Muscle layer of duodenum (tissue), 2 donors: ENCODE measurements around the gene PCSK5.

Experiments used
- H3K27ac ChIP-seq: one replicate; pipeline ENCODE4 v1.7.0; 2013; ENCODE audit warnings: mild to moderate bottlenecking, low read length
- H3K27me3 ChIP-seq: one replicate; pipeline ENCODE4 v1.7.0; 2013; ENCODE audit warnings: low read depth, mild to moderate bottlenecking, control low read depth, low read length
- H3K36me3 ChIP-seq, 2 donors: one replicate each; pipeline ENCODE4 v1.7.0; 2013; ENCODE audit warnings: low read length in 2 of 2, control low read depth in 1 of 2, mild to moderate bottlenecking in 1 of 2; ENCODE audit not compliant: insufficient read depth in 2 of 2, control insufficient read depth in 1 of 2
- H3K4me1 ChIP-seq, 2 donors: one replicate each; pipeline ENCODE4 v1.7.0; 2013; ENCODE audit warnings: low read length in 2 of 2, mild to moderate bottlenecking in 2 of 2, control low read depth in 1 of 2, moderate library complexity in 1 of 2; ENCODE audit not compliant: insufficient read depth in 2 of 2, control insufficient read depth in 1 of 2
- H3K4me3 ChIP-seq, 2 donors: one replicate each; pipeline ENCODE4 v1.7.0; 2013; ENCODE audit warnings: low read length in 2 of 2, low read depth in 1 of 2, mild to moderate bottlenecking in 1 of 2
- H3K9me3 ChIP-seq, 2 donors: one replicate each; pipeline ENCODE4 v1.7.0; 2013; ENCODE audit warnings: low read length in 2 of 2, control low read depth in 1 of 2, mild to moderate bottlenecking in 1 of 2; ENCODE audit not compliant: control insufficient read depth in 1 of 2
- donor health status: healthy.

The PCSK5 gene

DNA sequence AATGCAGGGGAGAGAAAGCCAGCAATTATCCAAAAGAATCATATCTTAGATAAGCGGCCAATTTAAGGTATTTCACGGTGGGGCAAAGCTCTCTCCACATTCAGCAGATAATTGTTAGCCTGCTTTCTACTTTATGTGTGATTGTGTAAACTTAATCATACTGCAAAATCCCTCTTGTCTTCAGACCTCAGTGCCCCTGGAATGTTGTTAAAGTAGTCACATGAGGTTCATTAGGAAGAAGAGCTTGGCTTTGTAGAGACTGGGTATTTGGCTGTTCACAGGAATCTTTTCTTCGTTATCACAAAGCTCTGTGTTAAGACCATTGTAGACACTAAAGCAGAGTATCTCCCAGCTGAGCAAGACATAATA lies 376.8 kb downstream of the PCSK5 start:
- H3K27ac ChIP-seq, result no peak overlapping the region
- no peaks in the 10 kb centered on the region for H3K36me3 ChIP-seq
- peaks cover 3 to 7% of the 10 kb centered on the region in 2 donors for H3K4me1 ChIP-seq
- no peak overlapping the region for H3K4me3 ChIP-seq
- no peaks in the 10 kb centered on the region for H3K9me3 ChIP-seq
- H3K27me3 ChIP-seq, result no peaks in the 10 kb centered on the region

DNA sequence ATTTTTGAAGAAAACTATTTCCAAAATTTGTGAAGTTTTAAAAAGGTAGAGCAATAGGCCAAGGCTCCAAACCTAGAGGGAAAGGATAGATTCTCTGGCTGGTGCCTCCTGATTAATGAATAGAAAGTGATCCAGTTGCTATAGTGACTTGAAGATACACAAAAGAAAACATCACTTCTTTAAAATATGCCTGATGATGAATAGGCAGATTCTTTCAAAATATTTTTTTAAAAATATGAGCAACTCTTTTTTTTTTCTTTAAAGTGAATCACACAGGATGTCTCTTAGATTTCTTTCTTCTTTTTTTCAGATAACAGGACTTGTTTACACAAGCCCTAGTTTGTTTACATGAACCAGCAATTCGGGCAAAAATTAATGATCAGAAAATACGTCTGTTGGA lies 379.3 kb downstream of the PCSK5 start:
- no peak overlapping the region for H3K4me3 ChIP-seq
- H3K27ac ChIP-seq, result no peak overlapping the region
- H3K36me3 ChIP-seq, result no peaks in the 10 kb centered on the region
- H3K4me1 ChIP-seq, result peaks cover 3 to 7% of the 10 kb centered on the region in 2 donors
- H3K27me3 ChIP-seq, result no peaks in the 10 kb centered on the region
- no peaks in the 10 kb centered on the region for H3K9me3 ChIP-seq

DNA sequence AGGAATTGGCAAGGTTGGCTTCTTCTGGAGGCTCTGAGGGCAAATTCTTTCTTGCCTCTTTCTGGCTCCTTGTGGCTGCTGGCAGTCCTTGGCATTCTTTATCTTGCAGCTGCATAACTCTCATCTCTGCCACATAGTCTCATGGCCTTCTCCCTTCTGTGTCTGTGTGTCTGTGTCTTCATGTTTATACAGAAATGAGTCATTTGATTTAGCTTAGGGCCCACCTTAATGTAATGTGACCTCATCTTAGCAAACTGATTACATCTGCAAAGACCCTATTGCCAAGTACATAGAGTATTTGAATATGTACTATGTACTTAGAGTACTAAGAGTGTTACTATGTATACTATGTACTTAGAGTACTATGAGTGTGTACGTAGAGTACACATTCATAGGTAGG lies 381.3 kb downstream of the PCSK5 start:
- Histone ChIP-seq H3K4me1 (peaks cover 3 to 7% of the 10 kb centered on the region in 2 donors), H3K36me3 (peaks cover 0 to 3% of the 10 kb centered on the region in 2 donors), H3K4me3 (no peak overlapping the region), H3K27me3 (no peaks in the 10 kb centered on the region), H3K27ac (no peak overlapping the region), H3K9me3 (no peaks in the 10 kb centered on the region)

DNA sequence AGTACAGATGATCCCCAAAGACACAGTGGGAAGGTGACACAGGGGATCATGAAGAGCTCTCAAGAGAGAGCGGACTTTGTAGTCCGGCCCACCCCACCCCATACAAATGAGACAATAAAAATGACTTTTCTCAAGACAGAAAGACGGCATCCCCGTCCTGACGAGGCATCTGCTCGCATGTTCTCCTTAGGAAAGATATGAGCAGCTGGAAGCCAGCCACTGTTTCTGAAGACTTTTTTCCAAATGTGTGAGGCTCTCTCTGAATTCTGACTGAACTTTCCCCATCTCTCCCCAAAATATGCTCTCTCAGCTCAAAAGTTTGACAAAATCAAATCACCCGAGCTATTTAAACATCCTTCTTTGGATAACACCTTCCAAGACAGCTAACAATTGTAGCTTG lies 398.6 kb downstream of the PCSK5 start:
- H3K36me3 ChIP-seq, result no peaks in the 10 kb centered on the region
- no peak overlapping the region for H3K27ac ChIP-seq
- H3K9me3 ChIP-seq, result no peaks in the 10 kb centered on the region
- no peaks in the 10 kb centered on the region for H3K4me1 ChIP-seq
- H3K4me3 ChIP-seq, result no peak overlapping the region
- no peaks in the 10 kb centered on the region for H3K27me3 ChIP-seq

DNA sequence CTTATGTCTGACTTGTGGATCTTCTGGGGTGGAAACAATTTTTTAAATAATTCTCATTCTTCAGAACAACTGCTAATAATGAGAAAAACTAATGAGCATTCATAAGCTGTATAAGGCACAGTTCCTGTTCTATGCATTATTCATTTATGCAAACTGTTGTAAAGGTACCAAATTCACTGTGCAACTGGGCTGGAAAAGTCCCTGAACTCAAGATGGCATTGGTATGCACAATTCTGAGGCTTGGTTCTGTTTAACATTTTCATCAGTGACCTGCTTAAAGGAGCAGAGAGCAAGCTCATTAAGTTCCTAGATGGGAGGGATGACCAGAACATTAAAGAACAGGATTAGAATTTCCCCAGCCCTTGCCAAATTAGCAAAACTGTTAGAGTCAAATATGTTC lies 399.2 kb downstream of the PCSK5 start:
- no peaks in the 10 kb centered on the region for H3K9me3 ChIP-seq
- H3K27me3 ChIP-seq, result no peaks in the 10 kb centered on the region
- no peaks in the 10 kb centered on the region for H3K36me3 ChIP-seq
- H3K4me3 ChIP-seq, result no peak overlapping the region
- H3K27ac ChIP-seq, result no peak overlapping the region
- H3K4me1 ChIP-seq, result no peaks in the 10 kb centered on the region

DNA sequence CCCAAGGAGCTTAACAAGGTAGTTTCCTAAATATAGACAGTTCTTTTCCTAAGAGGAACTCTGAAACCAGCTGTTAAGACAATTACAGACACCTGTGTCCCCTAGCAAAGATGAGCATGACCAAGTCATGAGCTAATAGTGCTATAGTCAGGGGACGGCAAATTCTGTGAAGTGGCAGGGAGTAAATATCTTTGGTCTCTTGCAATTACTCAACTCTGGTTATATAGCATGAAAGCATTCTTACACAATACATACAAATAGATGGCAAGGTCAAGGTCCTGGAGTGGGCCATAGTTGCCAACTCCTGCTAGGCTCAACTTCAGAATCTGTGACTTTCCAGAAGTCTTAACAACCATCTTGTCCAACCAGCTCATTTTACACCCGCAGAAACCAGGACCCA lies 400.1 kb downstream of the PCSK5 start:
- no peaks in the 10 kb centered on the region for H3K36me3 ChIP-seq
- H3K4me3 ChIP-seq, result no peak overlapping the region
- no peaks in the 10 kb centered on the region for H3K4me1 ChIP-seq
- H3K27me3 ChIP-seq, result no peaks in the 10 kb centered on the region
- H3K9me3 ChIP-seq, result no peaks in the 10 kb centered on the region
- H3K27ac ChIP-seq, result no peak overlapping the region

DNA sequence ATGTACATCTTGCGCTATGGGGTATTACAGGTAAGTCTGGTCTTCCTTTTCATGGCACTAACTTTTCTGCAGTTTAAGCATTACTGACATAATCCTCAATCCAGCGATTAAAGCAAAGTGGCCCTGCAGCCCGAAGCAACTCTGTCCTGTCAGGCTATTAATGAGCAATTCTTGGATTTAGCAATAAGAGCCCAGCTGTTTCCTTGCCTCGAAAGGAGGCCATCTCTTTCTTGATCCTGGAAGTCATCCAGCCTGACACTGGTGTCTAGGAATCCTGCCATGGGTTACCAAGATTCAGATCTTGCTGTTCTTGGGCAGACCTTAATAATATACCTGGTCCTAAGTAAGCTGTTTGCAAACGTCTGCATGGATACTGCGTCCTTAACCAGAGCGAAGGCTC lies 401.8 kb downstream of the PCSK5 start:
- Histone ChIP-seq H3K4me1 (peaks cover 0 to 5% of the 10 kb centered on the region in 2 donors), H3K36me3 (no peaks in the 10 kb centered on the region), H3K4me3 (peak overlapping the region in 1 of 2 donors; percentile 19), H3K27me3 (no peaks in the 10 kb centered on the region), H3K9me3 (no peaks in the 10 kb centered on the region), H3K27ac (no peak overlapping the region)

DNA sequence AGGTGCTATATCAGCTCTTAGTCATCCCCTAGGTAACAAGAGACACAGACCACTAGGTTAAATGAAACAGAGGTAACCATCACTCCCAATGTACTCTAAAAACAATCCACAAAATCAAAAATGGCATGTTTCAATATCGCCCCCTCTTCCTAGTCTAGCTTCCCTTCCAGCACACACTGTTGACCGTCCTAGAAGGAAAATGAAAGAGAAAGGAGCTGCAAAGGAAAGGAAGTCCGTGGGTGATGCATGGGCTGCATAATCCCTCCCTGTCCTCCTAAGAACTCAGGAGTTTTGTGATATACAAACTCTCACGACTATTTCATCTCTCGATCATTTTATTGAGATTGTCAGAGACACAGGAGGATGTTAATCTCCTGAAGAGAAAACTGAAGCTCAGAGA lies 402.2 kb downstream of the PCSK5 start:
- Histone ChIP-seq H3K4me1 (peaks cover 0 to 9% of the 10 kb centered on the region in 2 donors), H3K27ac (no peak overlapping the region), H3K9me3 (no peaks in the 10 kb centered on the region), H3K36me3 (no peaks in the 10 kb centered on the region), H3K4me3 (peak overlapping the region in 1 of 2 donors; percentile 19), H3K27me3 (no peaks in the 10 kb centered on the region)

DNA sequence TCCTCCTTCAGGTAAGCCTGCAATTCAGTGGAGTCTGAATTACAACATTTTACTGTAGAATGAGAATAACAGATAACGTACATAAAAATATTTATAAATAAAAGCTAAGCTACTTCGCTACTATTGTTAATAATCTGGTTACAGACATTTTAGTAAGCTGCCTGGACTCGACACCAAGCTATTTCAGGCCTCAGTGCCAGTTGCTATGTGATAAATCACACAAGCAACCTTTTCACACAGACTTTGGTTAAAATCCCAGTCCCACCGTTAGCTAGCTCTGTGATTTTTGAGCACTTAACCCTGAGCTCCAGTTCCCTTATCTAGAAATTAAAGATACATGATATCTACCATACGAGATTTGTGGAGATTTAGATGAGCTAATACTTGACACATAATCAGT lies 403.8 kb downstream of the PCSK5 start:
- H3K27ac ChIP-seq, result no peak overlapping the region
- H3K4me3 ChIP-seq, result no peak overlapping the region
- H3K36me3 ChIP-seq, result no peaks in the 10 kb centered on the region
- no peaks in the 10 kb centered on the region for H3K27me3 ChIP-seq
- H3K9me3 ChIP-seq, result no peaks in the 10 kb centered on the region
- peaks cover 0 to 11% of the 10 kb centered on the region in 2 donors for H3K4me1 ChIP-seq

DNA sequence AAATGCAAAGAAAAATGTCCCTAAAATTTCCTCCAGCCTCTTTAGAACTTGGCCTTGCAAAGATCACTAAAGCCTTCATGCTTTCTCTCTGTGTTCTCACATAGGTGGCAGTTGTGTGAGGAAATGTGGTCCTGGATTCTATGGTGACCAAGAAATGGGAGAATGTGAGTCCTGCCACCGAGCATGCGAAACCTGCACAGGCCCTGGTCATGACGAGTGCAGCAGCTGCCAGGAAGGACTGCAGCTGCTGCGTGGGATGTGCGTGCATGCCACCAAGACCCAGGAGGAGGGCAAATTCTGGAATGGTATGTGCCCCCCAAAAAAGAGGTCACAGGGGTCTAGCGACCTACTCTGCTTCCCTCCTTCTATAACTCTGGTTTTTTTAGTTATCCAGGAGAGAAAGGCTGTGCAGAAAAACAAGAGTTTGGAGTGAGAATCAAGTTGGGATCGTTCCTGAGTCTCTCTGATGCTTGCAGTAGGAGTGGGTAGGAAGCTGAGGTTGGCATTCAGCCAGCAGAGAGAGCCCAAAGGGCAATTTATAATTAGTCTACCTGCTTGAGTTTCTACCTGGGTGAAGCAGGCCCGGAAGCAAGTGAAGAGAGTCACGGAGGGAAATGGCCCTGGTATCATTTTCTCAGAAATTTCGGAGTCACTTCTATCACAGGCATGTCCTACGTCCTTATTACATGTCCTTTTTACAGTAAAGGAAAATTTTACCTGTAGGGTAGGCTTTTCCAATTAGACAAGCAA lies 406.3 kb downstream of the PCSK5 start:
- H3K27ac ChIP-seq, result peak overlapping the region; percentile 19
- no peaks in the 10 kb centered on the region for H3K27me3 ChIP-seq
- H3K4me3 ChIP-seq, result no peak overlapping the region

DNA sequence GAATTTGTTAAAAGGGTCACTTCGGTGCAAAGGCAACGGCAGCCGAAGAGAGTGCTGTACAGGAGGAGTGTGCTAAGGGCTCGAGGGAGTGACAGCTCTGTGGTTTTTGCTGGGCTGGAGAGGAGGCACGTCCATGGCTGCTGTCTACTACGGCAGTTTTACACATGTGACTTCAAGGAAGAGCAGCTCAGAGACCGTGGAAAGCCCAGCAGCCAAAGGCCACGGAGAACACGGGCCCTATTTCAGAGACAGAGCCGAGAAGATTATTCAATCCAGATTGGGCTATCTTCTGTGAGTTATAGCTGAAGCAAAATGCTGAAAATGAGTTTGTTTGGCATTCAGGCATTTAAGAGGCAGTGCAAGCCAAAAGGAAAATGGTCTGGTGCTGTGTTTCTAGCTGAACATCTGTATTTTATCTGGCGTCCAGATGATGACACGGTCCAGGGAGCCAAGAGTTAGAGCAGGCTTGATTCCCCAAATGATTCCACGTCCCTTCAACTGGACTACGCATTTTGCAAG lies 407.3 kb downstream of the PCSK5 start:
- Histone ChIP-seq H3K4me3 (peak overlapping the region; percentile 5 to 17), H3K27ac (peak overlapping the region; percentile 19), H3K4me1 (peaks cover 0 to 11% of the 10 kb centered on the region in 2 donors), H3K27me3 (no peaks in the 10 kb centered on the region), H3K36me3 (no peaks in the 10 kb centered on the region), H3K9me3 (no peaks in the 10 kb centered on the region)

More for the DNA sequence above, 406.3 kb downstream of the PCSK5 start:
- H3K36me3 ChIP-seq, result no peaks in the 10 kb centered on the region
- H3K9me3 ChIP-seq, result no peaks in the 10 kb centered on the region
- H3K4me1 ChIP-seq, result peaks cover 0 to 11% of the 10 kb centered on the region in 2 donors
